HepG2 (cell line): ENCODE measurements around the gene SEC62. TPM values are rescaled to one million over a fixed set of nuclear protein-coding genes. Genes with fewer than 3 reads are reported as not detected.

ENCODE experiments used
- ASH2L ChIP-seq: fragments of 300-600, 200-600 bp; sonication (generic); IDR thresholded peaks from 2 replicates; pipeline ENCODE4 v1.7.0; 2017; ENCODE audit warnings: low read depth, mild to moderate bottlenecking, moderate library complexity, mixed read lengths, low read length; ENCODE audit not compliant: insufficient read length
- BCL3 ChIP-seq: sonication (generic); formaldehyde crosslinking; IDR thresholded peaks from 2 replicates; pipeline ENCODE4 v1.5.1; 2020; ENCODE audit warnings: mild to moderate bottlenecking, missing genetic modification reagents, moderate library complexity
- HCFC1 ChIP-seq: fragments of 150-350 bp; IDR thresholded peaks from 2 replicates; pipeline ENCODE4 v1.6.1; 2014; ENCODE audit warnings: low read depth, low read length
- NCOA2 ChIP-seq: sonication (generic); formaldehyde crosslinking; IDR thresholded peaks from 2 replicates; pipeline ENCODE4 v1.8.0; 2022; ENCODE audit warnings: inconsistent platforms
- NFKBIZ ChIP-seq: IDR thresholded peaks from 2 replicates; pipeline ENCODE4 v1.6.1; 2018; ENCODE audit warnings: missing genetic modification reagents, missing compliant biosample characterization
- NR2C2 ChIP-seq: sonication (generic); formaldehyde crosslinking; IDR thresholded peaks from 2 replicates; pipeline ENCODE4 v1.4.0; 2020; ENCODE audit warnings: missing genetic modification reagents, mild to moderate bottlenecking, moderate library complexity, borderline replicate concordance
- PRMT3 ChIP-seq: sonication (generic); formaldehyde crosslinking; IDR thresholded peaks from 2 replicates; pipeline ENCODE4 v1.8.1; 2022; ENCODE audit warnings: low read depth, mild to moderate bottlenecking, moderate library complexity, missing genetic modification reagents, borderline replicate concordance
- SALL2 ChIP-seq: sonication (generic); formaldehyde crosslinking; IDR thresholded peaks from 2 replicates; pipeline ENCODE4 v1.8.1; 2023; ENCODE audit warnings: mild to moderate bottlenecking, missing genetic modification reagents, inconsistent platforms
- SRSF1 ChIP-seq: fragments of 200-400 bp; formaldehyde crosslinking; optimal IDR thresholded peaks from 2 replicates; pipeline ENCODE3; 2017; ENCODE audit warnings: mild to moderate bottlenecking, low read depth, low read length, moderate library complexity
- ZBTB20 ChIP-seq: sonication (generic); formaldehyde crosslinking; IDR thresholded peaks from 2 replicates; pipeline ENCODE4 v1.8.1; 2023; ENCODE audit warnings: missing genetic modification reagents, low read depth, mild to moderate bottlenecking, borderline replicate concordance
- ZNF230 ChIP-seq: sonication (generic); formaldehyde crosslinking; IDR thresholded peaks from 2 replicates; pipeline ENCODE4 v1.4.0; 2020; ENCODE audit warnings: mild to moderate bottlenecking, missing genetic modification reagents
- ZNF251 ChIP-seq: sonication (generic); formaldehyde crosslinking; IDR thresholded peaks from 2 replicates; pipeline ENCODE4 v1.9.0; 2021; ENCODE audit warnings: mild to moderate bottlenecking, missing genetic modification reagents
- ZNF562 ChIP-seq: sonication (generic); formaldehyde crosslinking; IDR thresholded peaks from 2 replicates; pipeline ENCODE4 v1.8.0; 2022; ENCODE audit warnings: missing genetic modification reagents, borderline replicate concordance
- polyA plus RNA-seq, 8 experiments: library from polyadenylated mRNA; depleted of rRNA in 3 of 8; stranded (reverse) in 7 of 8; unstranded in 1 of 8; fragments of >200 nt; fragmentation: Illumina TruSeq in 4 of 8; extraction: Trizol in 4 of 8; gene quantifications; 2 replicates each; pipeline versions ENCODE4 v1.2.1 to v1.2.3, GENCODE V29; 2011 to 2016; ENCODE audit warnings: low read depth in 4 of 8, missing spikeins in 1 of 8, mixed read lengths in 1 of 8; ENCODE audit not compliant: insufficient read depth in 1 of 8
- total RNA-seq, 5 experiments: library from RNA; depleted of rRNA; stranded (reverse); fragments of >200 nt; fragmentation: Illumina TruSeq; extraction: Trizol; gene quantifications; 2 replicates each; pipeline ENCODE4 v1.2.3, GENCODE V29; 2016; ENCODE audit warnings: low read depth in 1 of 5
- TF ChIP-seq, protein P1 (sequence below), 2 experiments: sonication (generic) in 1 of 2; formaldehyde crosslinking in 1 of 2; IDR thresholded peaks; 2 replicates each; pipeline versions ENCODE4 v1.4.0 to v1.6.1; 2018 to 2020; ENCODE audit warnings: missing genetic modification reagents in 2 of 2, borderline replicate concordance in 1 of 2, low read depth in 1 of 2, mild to moderate bottlenecking in 1 of 2, missing biosample characterization in 1 of 2
- TF ChIP-seq, protein P2 (sequence below): sonication (generic); formaldehyde crosslinking; IDR thresholded peaks from 2 replicates; pipeline ENCODE4; 2020; ENCODE audit warnings: missing genetic modification reagents, mild to moderate bottlenecking, borderline replicate concordance
- TF ChIP-seq, protein P3 (sequence below): IDR thresholded peaks from 2 replicates; pipeline ENCODE4 v1.6.1; 2016; ENCODE audit warnings: mild to moderate bottlenecking, missing biosample characterization, missing genetic modification reagents

The SEC62 gene
- total and polyA plus RNA-seq, 2 of the 13 experiments (the other 11 are each of a cell fraction or from before 2014, with no cell fraction given): 54.0 to 68.7 TPM

DNA sequence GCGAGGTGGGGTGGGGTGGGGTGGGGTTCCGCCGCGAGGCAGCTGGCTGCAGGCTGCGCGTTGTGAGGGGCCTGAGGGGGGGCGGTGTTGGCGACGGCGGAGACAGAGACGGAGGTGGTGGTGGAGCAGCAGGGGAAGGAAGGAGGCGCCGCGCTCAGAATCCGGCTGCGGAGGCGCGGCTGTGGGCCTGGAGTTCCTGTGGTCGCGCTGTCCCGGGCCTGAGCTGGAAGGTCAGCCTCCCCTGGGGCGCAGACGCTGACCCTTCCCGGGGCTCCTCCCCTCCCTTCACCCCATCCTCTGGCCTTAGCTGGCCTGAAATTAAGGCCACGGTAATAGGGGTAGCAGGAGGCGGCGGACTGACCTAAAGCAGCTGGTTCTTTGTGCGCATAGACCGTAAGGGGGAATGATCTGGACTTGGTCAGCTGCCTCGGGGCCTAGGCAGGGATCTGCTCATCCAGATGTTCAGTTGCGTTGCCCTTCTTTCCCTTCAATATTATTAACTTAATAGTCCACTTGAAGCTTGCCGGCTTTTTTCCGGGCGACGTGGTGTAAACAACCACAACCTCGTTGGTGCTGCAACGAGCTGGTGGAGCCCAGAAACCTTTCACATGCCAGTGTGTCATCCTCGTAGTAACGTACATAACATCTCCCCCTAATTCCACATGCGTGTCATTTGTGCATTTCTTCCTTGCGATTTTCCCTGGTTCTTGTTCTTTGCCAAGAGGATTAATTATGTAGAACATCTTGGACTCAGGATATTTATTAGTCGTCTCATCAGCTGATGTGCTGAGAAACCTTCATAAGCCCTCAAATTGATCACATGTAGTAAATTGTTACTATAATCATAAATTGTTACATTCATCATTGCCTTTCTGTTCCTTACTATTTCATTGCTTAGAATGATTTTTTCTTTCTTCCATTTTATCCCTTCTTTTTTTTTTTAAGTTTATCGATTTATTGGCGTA is 626 bp downstream of the SEC62 start (continued):
- TF ChIP-seq, protein P1, sequence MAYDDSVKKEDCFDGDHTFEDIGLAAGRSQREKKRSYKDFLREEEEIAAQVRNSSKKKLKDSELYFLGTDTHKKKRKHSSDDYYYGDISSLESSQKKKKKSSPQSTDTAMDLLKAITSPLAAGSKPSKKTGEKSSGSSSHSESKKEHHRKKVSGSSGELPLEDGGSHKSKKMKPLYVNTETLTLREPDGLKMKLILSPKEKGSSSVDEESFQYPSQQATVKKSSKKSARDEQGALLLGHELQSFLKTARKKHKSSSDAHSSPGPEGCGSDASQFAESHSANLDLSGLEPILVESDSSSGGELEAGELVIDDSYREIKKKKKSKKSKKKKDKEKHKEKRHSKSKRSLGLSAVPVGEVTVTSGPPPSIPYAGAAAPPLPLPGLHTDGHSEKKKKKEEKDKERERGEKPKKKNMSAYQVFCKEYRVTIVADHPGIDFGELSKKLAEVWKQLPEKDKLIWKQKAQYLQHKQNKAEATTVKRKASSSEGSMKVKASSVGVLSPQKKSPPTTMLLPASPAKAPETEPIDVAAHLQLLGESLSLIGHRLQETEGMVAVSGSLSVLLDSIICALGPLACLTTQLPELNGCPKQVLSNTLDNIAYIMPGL (CRISPR knock-in tag; IDR thresholded peaks at IDR 0.05; ENCODE audit: borderline replicate concordance in 1 of 2, low read depth in 1 of 2): peak in 1 of 2 experiments; percentile 40; a peak in 2 of 4 replicates
- TF ChIP-seq, protein P2, sequence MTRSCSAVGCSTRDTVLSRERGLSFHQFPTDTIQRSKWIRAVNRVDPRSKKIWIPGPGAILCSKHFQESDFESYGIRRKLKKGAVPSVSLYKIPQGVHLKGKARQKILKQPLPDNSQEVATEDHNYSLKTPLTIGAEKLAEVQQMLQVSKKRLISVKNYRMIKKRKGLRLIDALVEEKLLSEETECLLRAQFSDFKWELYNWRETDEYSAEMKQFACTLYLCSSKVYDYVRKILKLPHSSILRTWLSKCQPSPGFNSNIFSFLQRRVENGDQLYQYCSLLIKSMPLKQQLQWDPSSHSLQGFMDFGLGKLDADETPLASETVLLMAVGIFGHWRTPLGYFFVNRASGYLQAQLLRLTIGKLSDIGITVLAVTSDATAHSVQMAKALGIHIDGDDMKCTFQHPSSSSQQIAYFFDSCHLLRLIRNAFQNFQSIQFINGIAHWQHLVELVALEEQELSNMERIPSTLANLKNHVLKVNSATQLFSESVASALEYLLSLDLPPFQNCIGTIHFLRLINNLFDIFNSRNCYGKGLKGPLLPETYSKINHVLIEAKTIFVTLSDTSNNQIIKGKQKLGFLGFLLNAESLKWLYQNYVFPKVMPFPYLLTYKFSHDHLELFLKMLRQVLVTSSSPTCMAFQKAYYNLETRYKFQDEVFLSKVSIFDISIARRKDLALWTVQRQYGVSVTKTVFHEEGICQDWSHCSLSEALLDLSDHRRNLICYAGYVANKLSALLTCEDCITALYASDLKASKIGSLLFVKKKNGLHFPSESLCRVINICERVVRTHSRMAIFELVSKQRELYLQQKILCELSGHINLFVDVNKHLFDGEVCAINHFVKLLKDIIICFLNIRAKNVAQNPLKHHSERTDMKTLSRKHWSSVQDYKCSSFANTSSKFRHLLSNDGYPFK (CRISPR knock-in tag): no peak
- TF ChIP-seq ZBTB20 (CRISPR knock-in tag): no peak
- TF ChIP-seq NR2C2 (CRISPR knock-in tag): peak; percentile 3; the same call in 1 of the 2 replicates
- peak; percentile 49 for TF ChIP-seq SRSF1
- peak; percentile 10; the same call in 1 of the 2 replicates for TF ChIP-seq ZNF230
- TF ChIP-seq BCL3 (CRISPR knock-in tag): no peak
- TF ChIP-seq ASH2L: peak; percentile 71
- TF ChIP-seq, protein P3, sequence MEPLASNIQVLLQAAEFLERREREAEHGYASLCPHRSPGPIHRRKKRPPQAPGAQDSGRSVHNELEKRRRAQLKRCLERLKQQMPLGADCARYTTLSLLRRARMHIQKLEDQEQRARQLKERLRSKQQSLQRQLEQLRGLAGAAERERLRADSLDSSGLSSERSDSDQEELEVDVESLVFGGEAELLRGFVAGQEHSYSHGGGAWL (CRISPR knock-in tag): no peak
- peak; percentile 5; the same call in 1 of the 2 replicates for TF ChIP-seq NFKBIZ
- no peak for TF ChIP-seq ZNF251 (CRISPR knock-in tag)
- 0 out of 2 replicates have a peak, but pooled peaks have one; percentile 13 for TF ChIP-seq SALL2 (CRISPR knock-in tag)
- no peak for TF ChIP-seq ZNF562 (CRISPR knock-in tag)
- TF ChIP-seq PRMT3: no peak
- TF ChIP-seq HCFC1: no peak
- TF ChIP-seq NCOA2 (CRISPR knock-in tag): no peak
